Stimulated activated CD8-positive, alpha-beta memory T cell treated with anti-CD3 and anti-CD28 coated beads, Interleukin-15, amount 100 ng/mL, for 1 hour (primary cell): ENCODE data around the gene XRRA1.
"Not testable (repeated sequence)": the region's sequence is repeated elsewhere in the genome, so short reads cannot be mapped to it uniquely, and the experiment has no call there.

Source experiments
- DNase-seq: peaks from one replicate; pipeline ENCODE4 v3.0.0-alpha.2; 2020; ENCODE audit warnings: low read depth

XRRA1 gene

DNA sequence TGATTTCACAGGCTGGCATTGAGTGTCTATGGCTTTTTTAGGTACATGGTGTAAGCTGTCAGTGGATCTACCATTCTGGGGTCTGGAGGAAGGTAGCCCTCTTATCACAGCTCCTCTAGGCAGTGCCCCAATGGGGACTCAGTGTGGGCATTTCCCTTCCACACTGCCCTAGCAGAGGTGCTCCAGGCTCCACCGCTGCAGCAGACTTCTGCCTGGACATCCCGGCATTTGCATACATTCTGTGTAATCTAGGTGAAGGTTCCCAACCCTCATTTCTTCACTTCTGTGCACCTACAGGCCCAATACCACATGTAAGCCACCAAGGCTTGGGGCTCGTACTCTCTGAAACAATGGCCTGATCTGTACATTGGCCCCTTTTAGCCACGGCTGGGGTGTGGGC lies 122.0 kb downstream of the XRRA1 start:
- no peak for DNase-seq

DNA sequence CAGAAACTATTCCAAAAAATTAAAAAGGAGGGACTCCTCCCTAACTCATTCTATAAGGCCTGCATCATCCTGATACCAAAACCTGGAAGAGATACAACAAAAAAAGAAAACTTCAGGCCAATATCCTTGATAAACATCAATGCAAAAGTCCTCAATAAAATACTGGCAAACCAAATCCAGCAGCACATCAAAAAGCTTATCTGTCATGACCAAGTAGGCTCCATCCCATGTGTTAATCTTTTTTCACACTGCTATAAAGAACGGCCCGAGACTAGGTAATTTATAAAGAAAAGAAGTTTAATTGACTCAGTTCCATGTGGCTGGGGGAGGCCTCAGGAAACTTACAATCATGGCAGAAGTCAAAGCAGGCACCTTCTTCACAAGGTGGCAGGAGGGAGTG lies 123.3 kb downstream of the XRRA1 start:
- not testable (repeated sequence) for DNase-seq

DNA sequence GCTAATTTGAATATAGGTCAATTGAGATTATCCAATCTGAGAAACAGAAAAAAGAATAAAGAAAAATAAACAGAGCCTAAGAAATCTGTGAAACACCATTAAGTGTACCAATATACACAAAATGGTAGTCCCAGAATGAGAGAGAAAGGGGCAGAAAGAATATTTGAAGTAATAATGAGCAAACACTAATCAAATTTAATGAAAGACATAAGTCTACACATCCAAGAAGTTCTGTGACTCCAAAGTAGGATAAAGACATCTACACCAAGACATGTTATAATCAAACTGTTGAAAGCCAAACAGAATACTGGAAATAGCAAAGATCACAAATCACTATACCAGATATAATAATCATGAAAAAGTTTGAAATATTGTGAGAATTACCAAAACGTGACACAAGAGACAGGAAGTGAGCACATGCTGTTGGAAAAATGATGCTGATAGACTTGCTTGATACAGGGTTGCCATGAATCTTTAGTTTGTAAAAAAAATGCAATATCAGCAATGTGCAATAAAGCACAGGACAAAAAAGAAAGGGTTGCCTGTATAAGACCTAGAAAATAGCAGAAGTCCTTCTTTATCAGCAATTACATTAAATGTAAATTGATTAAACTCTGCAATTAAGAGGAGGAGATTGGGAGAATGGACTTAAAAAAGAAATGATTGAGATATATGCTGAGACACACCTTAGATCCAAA lies 124.5 kb downstream of the XRRA1 start:
- no peak for DNase-seq

DNA sequence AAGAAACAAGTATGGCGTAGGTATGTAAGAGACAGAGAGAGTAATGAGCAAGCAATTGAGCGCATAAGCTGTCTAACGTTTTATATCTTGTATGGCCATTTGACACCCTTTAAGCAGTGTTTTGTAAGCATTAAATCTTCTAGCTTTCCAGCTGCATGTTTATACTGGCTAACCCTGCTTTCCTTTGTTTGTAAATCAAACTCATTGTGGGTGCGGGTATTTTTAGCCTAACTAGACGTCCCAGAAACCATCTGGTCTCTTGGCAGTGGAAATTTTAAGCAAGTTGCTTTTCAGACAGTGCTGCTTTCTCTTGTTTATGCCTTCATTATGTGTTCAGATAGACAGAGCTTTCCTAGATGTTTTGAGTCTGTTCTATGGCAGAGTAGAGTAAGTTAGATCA lies 126.7 kb downstream of the XRRA1 start:
- DNase-seq: no peak

DNA sequence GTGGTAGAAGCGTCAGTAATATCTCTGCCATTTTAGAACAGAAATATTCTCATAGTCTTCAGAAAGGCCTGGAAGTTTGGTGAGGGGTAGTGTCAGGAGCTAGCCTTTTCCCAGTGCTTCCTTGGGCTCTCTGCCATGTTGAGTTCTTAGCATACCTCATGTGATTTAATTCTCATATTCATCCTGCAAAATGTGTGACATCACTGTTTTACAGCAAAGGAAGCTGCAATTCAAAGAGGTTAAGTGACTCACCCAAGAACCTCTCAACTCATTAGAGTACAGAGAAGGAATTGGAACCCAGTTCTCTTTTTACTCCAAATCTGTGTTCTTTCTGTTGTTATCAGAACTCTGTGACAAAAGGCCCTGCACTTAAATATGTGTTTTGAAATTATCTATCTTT lies 128.1 kb downstream of the XRRA1 start:
- DNase-seq: no peak

DNA sequence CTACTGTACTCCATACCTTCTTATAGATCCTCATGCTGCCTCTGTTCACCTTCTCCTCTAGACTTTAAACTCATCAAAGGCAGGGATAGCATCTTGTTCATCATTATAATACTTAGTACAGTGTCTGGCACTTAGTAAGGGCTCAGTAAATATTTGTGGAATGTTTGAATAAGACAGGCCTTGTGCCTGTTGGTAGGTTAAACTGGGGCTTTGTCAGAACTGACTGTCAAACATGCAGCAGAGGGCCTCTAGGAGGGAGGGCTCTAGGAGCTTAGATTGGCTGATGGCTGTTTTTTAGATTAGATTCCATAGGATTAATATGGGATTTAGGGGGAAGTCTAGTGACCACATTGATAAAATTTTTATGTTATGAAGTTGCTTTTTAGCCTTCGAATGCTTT lies 129.5 kb downstream of the XRRA1 start:
- no peak for DNase-seq

DNA sequence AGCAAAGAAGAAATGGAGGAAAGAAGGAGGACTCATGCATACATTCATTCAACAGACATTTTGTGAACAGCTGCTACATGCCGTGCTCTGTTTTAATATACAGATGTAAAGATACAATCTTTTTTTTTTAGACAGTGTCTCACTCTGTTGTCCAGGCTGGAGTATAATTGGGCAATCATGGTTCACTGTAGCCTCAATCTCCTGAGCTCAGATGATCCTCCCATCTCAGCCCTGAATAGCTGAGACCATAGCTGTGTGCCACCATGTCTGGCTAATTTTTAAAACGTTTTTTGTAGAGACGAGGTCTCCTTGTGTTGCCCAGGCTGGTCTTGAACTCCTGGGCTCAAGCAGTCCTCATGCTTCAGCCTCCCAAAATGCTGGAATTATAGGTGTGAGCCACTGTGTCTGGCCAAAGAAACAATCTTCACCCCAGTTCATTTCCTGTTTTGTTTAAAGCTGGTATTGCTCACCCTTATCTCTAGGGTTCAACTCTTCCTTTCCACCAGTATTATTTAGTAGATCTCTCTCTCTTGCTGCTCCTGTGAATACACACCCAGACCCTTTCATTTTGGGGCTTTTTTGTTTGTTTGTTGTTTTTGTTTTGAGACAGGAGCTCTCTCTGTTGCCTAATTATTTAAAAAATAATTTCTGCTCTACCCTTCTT lies 130.5 kb downstream of the XRRA1 start:
- DNase-seq: no peak

DNA sequence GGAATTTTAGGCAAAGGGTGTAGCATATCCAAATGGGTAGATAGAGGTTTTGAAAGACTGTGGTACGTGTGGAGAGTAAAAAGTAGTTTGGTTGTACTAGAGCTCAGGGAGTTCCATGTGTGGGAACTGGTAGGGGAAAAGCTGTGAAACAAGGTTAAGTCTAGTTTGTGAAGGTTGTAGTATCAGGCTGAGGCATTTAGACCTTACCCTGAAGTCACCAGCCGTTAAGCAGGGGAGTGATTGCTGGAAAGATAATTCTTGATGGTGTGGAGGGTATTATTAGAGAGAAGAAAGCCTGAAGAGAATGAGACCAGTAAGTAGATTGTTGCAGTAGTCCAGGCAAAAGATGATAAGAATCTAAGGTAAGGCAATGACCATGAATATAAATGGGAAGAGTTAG lies 132.2 kb downstream of the XRRA1 start:
- no peak for DNase-seq

DNA sequence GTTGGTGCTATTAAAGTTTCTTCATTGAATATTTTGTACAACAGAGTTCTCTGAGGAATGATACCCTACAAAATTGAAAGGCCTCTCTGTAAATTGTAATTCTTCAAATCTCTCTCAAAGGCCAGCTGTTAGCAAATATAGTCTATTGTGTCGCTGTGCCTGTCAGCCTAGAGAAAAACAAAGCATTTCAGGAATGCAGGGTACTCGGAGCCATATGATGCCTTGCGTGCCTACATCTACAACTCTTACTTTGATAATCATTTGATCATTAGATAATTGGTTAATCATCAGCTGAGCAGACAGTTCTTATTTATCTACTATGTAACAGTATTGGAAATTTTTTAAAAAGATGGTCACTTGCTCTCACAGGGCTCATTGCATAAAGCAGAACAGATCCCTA lies 132.9 kb downstream of the XRRA1 start:
- DNase-seq: no peak

DNA sequence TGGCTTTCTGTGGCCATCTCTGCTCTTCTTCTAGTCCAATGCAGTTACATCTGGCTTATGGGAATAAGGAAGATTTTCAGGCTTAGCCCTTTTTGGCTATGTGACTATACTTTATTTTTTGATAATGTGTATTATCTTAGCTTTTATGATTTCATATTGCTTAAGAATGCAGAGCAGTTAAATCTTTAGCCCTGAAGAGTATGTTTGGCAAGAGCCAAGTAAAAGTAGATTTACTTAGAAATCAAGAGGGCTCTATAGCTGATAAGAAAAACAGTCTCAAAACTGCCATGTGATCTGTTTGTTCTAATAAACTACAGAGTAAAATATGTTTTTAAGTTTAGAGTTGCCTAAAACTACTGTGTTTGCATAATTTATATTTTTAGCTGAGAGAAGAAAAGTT lies 139.1 kb downstream of the XRRA1 start:
- no peak for DNase-seq

DNA sequence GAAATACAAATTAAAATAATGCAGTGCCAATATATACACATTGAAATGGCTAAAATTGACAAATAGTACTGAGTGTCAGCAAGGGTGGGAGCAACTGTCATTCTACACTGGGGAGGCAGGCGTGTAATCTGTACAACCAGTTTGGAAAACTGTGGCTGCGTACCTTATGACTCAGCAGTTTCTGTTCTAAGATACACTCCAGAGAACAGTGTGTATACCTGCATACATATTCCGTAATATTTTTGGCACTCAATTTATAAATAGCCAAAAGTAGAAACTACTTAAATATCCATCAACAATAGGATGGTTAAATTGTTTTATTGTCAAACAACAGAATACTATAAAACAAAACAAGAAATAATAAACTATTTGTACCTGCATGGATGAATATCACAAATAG lies 142.6 kb downstream of the XRRA1 start:
- no peak for DNase-seq

DNA sequence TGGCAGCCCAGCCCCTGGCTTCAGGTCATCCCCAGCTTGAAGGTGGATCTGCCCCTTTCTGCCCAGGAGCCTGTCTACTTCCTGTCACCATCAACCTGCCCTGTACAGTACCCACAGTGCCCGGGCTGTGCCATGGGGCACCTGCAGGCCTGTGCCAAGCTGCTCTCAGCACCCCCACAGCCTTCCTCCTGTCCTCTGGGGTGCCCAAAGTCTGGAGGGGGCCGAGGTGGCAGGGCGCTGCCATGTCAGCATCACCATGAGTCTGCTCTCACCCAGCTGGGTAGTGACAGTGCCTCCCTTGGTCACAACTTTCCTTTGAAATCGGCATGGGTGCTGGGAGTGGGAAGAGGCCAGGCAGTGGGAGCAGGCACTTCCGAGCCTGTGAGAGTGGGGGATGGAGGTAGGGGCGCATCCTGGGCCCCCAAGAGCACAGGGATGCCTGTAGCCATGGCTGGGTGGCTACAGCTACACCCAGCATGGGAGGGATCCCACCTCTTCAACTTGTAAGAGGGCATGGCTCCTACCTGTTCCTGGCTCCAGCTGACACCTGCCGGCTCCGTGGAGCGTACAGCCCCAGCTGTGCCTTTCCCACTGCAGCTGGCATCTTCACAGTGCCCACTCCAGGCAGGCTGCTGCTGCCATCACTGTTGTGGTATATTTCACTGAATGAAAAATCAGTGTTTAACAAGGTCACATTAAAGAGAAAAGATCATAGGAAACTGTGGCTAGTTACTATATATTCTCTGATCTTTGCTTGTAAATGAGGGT lies 157.4 kb downstream of the XRRA1 start:
- DNase-seq: no peak
